HG02571 (cell line): ENCODE results near the gene SPRYD4.
"Not testable (repeated sequence)": the region's sequence is repeated elsewhere in the genome, so short reads cannot be mapped to it uniquely, and the experiment has no call there.

ENCODE experiments used
- ATAC-seq: cut with Tn5 transposase; IDR thresholded peaks from one replicate; pipeline ENCODE4 v1.9.1; 2021; ENCODE audit warnings: mild to moderate bottlenecking, moderate library complexity; ENCODE audit not compliant: unreplicated experiment

Gene SPRYD4

DNA sequence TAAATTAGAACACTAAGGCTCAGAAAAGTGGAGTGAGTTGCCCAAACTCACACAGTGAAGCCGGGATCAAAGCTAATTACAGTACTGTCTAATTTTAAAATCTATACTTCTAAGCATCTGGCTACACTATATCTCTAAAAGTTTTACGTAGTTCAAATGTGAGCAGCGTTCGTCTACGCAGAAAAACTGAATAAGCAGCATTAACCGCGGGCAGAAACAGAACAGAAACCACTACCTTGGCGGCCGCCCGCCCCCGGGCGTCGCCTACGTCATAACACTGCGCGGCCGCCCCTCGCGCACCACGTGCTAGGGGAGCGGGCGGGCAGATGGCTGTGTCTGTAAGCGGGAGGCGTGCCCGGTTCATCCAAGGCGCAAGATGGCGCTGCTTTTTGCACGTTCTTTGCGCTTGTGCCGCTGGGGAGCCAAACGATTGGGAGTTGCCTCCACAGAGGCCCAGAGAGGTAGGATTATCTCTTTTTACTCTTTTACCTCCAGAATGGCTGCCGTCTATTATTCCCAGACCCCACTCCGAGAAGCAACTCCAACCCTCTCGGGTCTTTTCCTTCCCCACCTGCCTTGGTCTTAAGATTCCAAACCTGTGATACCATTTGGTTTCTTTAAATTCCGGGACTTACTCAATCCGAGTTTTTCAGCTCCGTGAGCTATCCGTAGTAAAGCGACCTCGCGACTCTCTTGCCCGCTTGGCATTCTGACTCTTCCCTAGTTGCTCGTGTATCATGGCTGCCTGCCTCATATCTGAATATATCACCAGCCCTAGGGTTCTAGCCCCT lies at the start of gene SPRYD4:
Gene SPRYD4, plus strand, starts transcription at position 363 of the 791 bp plus-strand sequence. Its CDS starts 14 bp downstream, at position 377.
- peak; percentile 84 for ATAC-seq

DNA sequence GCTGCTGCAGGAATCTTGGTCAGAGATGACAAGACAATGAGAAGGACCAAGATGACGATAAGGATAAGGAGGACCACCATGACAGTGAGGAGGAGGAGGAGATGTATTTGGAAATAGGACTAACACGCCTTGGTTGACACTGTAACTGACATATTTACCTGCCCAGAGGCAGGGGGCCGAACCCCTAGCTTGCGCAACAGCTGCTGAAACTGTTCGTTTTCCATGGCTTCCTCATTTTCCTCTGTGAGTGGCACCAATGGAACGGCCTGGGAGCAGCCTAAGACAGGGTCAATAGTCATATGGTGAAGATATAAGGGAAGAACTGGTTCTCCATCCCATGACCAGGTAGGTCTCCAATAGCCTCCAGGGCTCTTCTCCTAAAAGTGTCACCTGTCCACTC lies 48.0 kb upstream of the SPRYD4 start:
- no peak for ATAC-seq

DNA sequence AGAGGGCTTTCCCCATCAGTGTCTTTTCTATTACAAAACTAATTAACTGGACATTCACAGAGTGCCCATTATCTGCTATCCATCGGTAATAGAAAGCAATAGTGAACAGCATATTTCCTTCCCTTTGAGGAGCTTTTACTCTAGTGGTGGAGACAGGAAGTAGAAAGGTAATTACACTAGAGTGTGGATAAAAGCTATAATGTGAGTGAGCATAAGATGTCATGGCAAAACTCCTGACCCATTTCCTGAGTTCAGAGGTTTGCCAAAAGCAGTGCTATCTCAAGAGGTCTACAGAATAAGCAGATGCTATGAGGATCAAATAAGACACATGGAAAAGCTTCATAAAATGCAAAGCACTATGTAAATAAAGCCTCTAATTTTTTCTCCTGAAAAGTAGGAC lies 43.2 kb upstream of the SPRYD4 start:
- no peak for ATAC-seq

DNA sequence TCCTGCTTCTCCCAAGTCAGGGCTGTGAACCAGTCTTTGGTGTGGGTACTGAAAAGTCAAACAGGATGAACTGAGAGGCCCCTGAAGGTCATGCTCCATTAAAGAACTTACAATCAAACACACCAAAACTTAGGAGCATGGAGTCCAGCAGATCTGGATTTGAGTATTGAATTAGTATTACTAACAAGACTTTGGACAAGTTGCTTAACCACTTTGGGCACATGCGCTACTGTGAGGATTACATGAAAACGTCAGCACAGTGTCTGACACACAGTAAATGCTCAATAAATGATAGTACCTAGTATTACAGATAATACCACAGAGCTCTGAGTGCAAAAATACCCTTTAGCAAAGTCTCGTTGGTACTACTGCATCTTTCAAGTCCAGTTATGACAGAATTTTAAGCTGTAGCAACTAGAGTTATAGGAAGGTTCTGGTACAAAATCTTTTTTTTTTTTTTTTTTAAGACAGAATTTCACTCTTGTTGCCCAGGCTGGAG lies 42.4 kb upstream of the SPRYD4 start:
- no peak for ATAC-seq

DNA sequence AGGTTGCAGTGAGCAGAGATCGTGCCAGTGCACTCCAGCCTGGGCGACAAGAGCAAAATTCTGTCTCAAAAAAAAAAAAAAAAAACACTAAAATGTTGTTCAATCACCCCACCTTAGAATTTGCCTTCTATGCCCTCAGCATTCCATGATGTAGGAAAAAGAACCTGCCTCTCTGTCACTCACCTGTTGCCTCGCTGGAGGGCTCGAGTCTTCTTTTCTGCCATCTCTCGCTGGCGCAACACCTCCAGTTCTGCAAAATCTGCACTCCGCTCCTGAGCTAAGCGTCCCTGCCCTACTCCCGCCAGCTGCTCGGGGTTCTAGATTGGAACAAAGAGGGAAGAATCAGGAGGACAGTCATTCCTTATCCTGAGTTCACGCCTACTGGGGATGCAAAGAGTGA lies 37.1 kb upstream of the SPRYD4 start:
- ATAC-seq, result no peak

DNA sequence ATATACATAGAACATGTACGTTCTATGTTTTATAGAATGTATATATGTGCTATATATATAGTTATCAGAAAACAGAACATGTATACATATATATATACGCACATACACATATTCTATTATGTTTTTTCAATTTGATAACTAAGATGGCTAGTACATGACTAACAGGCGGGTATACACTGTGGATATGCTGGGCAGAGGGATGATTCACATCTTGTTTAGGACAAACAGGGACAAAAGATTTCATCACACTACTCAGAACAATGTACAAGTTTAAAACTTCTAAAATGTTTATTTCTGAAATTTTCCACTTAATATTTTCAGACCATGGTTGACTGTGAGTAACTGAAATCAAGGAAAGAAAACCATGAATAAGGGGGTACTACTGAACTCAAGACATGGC lies 36.5 kb upstream of the SPRYD4 start:
- ATAC-seq, result no peak

DNA sequence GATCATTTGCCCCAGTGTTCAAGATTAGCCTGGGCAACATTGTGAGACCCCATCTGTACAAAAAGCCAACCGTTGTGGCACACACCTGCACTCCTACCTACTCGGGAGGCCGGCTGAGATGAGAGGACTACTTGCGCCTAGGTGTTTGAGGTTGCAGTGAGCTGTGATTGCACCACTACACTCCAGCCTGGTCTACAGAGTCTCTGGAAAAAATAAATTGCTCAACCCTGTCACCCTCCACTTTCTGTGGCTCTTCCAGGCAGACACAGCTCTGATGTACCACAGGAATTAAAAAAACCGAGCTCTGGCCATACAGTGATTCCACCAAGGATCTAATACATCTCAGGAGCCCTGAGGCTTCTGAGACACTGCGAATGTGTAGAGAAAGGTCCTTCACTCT lies 33.5 kb upstream of the SPRYD4 start:
- ATAC-seq, result no peak

DNA sequence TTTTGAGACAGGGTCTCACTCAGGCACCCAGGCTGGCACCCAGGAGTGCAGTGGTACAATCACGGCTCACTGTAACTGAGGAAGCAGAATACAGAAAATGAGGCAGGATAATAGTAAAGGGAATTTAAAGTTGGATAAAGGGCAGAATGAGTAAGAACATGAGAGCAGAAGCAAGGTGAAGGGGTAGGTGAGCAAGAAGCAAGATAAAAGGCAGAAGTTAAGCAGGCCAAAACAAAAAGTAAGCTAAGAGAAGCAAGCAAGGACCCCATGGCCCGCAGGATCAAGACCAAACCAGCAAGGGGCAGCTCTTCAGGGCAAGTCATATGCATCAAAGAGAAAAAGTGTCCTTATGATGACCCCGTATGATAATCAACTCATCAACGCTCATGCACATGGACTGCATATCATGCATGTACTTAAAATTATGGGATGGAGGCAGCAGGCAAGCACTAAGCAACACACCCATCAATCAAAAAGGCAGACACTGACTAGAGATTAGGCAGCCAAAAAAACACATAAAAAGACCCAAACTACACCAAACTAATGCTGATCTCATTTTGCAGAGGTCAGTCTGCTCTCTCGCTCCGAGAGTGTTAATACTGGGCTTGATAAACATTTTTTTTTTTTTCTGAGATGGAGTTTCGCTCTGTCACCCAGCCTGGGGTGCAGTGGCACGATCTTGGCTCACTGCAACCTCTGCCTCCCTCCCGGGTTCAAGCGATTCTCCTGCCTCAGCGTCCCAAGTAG lies 30.8 kb upstream of the SPRYD4 start:
- ATAC-seq, result no peak

DNA sequence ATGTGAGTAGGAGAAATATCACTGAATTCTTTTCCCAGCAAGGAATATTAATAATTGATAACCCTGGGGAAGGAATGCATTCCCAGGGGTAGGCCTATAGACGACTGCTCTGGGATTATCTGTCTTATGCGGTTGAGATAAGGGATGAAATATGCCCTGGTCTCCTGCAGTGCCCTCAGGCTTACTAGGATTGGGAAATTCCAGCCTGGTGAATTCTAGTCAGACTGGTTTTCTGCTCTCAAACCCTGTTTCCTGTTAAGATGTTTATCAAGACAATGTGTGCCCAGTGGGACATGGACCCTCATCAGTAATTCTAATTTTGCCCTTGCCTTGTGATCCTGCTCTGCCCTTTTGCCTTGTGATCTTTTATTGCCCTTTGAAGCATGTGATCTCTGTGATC lies 25.2 kb upstream of the SPRYD4 start:
- not testable (repeated sequence) for ATAC-seq

DNA sequence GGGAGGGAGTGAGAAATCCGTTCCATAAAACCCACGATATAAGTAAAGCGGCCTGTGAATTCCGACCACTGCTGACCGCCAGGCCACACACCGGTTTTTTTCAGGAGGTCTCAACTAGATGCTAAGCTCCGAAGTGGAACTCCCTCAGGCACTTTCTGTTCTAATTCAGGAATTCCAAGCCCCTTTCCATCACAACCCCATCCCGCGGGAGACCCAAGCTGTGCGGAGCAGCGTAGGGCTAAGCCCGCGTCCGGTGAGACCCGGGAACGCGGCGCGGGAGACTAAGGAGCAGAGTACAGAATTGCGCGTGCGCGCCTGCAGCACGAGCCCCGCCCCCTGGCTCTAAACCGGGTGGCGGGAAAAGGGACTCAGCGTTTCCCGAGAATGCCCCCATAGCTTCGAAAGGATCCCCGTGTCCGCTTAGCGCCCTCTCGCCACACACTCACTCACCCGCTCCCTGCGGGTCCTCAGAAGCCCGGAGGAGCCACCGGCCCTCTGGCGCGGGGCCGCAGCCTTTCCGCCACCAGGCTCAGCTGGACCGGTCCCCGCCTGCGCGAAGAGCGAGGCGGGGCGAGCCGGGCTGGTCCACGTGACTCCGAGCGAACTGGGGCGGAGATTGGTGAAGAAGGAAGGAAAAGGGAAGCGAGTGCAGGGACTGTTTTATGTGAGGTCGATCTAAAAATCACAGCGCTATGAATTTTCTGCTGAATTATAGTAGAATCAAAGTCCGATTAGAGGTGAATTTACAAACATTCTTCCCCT lies 19.3 kb upstream of the SPRYD4 start, which contains the start of gene TIMELESS:
Gene TIMELESS, minus strand, starts transcription at position 567 of the 762 bp plus-strand sequence. CDS start 15,256 bp downstream, outside the sequence.
- peak; percentile 94 for ATAC-seq

DNA sequence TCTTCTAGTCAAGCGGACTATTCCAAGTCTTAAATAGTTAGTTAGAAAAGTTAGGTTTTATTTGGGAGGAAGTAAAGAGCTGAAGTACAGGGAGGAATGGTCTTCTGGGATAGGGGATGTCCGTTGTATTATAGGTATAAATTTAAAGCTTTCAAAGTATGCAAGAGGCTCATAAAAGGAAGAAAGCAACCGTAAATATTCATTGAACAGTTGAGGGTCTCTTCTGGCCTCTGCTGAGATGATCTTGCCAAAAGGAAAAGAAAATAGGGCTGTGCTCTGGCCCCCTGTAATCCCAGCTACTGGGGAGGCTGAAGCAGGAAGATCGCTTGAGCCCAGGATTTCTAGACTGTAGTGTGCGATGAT lies 18.8 kb upstream of the SPRYD4 start:
- no peak for ATAC-seq

DNA sequence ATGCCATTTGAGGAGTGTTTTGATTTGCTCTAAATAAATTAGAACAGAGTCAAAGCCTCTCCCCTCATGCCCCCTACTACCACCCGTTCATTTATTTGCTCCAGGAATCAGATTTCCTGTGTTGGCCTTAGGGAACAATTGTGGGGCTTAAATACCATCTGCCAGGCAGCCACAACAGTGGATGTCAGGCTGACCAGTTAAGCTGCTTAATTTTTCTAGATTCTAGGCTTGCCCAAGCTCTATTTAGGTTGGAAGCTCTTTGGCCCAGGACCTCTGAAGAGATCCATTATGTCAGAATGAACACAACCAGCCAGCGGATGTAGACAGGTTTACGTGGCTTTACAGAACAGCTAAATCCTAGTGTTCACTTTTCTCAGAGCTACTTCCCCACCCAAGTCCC lies 18.1 kb upstream of the SPRYD4 start:
- ATAC-seq, result no peak

DNA sequence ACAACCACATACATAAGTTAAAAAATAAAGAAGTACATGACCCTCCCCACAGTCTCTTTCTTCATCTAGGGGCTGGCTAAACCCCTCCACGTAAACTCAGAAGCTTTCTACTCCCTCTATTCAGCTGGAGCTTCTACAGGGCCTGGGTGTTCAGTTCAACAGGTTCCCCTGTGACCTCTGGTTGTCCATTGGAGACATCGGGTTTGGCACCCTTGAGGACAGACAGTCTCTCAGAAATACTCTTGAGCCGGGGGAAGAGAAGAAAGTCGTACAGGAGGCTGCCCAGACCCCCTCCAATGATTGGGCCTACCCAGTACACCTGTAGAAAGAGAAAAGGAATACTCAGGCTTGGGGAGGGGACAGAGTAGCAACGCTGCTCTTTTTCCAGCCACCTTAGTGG lies 17.2 kb upstream of the SPRYD4 start:
- no peak for ATAC-seq

DNA sequence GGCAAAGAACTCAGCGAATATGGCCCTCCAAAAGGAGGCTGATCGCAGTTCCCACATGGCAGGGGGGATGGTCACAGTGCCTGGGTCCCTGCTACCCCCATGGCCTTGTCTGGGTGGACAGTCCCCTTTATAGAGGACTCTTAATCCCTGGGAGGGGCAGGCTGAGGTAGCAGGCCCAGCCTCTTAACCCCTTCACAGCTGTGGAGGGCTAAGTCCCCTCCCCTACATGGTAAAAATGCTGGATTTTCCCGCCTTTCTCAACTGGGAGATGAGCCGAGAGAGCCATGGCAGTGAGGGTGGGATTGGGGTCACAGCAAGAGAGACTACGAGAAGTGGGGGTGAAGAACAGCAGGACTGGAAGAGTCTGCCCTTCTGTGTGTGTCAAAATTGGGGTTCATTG lies 13.8 kb upstream of the SPRYD4 start, which contains the start of gene MIP:
Gene MIP, minus strand, starts transcription at position 101 of the 400 bp plus-strand sequence. Its CDS starts 44 bp downstream, at position 57.
- no peak for ATAC-seq

DNA sequence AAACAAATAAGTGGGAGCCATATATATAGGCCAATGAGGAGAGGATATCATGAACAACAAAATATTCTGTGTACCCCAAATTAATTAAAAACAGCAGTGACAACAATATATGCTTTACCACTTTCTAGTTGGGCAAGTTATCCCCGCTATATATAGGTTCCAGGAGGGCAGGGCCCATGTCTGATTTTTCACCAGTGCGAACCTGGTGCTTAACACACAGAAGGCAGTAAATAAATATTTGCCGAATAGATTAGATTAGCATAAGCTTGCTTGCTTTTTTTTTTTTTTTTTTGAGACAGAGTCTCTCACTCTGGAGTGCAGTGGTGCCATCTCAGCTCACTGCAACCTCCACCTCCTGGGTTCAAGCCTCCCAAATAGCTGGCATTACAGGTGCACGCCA lies 10.6 kb upstream of the SPRYD4 start:
- ATAC-seq, result no peak

DNA sequence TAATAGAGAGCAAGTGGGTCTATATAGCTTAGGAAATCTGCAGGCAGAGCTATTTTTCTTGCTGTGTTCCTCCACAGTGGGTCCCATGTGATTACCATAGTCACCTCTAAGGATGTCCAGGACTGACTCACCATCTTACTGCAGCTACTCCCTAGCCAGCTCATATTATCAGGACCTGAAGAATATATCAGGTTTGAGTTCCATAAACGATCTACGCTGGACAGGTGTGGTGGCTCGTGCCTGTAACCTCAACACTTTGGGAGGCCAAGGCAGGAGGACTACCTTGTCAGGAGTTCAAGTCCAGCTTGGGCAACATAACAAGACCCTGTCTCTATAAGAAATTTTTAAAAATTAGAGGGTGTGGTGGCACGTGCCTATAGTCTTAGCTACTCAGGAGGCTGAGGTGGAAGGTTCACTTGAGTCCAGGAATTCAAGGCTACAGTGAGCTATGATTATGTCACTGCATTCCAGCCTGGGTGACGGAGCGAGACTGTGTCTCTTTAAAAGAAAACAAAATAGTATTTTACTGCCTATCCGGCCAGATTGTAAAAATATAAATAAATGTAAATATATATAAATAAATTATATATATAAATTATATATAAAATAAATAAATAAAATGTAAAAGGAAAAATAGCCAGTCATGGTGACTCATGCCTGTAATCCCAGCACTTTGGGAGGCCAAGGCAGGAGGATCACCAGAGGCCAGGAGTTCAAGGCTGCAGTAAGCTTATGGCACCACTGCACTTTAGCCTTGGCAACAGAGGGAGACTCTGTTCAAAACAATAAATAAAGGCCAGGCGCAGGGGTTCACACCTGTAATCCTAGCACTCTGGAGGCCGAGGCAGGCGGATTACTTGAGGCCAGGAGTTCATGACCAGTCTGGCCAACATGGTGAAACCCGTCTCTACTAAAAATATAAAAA lies 6.9 kb upstream of the SPRYD4 start:
- ATAC-seq, result no peak

DNA sequence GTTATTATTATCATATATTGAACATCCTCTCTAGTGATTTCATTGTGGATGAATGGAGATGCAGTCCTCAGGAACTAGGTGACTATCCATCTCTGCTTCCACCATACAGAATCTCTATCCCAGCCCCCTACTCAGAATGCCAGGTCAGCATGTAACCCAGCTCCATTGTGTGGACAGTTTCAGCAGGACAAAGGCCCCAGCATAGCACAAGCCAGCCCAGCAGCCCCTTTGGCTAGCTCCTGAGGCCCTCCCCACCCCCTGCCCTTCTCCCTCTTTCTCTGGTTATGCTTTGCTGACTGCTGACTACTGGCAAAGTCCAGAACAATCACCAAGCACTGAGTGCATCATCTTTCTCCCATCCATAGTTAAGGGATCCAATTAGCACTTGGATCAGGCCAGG lies 5.8 kb upstream of the SPRYD4 start:
- ATAC-seq, result no peak

DNA sequence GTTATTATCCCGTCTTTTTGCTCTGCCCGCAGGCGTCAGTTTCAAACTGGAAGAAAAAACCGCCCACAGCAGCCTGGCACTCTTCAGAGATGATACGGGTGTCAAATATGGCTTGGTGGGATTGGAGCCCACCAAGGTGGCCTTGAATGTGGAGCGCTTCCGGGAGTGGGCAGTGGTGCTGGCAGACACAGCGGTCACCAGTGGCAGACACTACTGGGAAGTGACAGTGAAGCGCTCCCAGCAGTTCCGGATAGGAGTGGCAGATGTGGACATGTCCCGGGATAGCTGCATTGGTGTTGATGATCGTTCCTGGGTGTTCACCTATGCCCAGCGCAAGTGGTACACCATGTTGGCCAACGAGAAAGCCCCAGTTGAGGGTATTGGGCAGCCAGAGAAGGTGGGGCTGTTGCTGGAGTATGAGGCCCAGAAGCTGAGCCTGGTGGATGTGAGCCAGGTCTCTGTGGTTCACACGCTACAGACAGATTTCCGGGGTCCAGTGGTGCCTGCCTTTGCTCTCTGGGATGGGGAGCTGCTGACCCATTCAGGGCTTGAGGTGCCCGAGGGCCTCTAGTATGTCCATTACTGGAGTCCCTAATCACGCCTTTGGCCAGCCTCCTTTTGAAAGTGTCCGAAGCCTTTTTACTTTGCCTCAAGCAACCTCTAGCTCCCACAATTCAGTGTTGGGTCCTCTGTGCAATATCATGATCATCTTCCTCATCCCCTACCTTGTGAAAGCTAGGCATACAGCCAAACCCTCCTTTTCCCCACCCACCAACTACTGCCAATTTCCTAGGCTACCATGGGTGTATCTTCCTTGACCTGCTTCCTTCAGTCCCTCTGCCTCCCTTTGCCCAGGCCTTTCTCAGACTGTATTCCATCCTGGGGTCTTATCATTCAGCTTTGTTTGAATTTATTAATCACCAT lies 891 bp downstream of the SPRYD4 start:
- ATAC-seq, result no peak

DNA sequence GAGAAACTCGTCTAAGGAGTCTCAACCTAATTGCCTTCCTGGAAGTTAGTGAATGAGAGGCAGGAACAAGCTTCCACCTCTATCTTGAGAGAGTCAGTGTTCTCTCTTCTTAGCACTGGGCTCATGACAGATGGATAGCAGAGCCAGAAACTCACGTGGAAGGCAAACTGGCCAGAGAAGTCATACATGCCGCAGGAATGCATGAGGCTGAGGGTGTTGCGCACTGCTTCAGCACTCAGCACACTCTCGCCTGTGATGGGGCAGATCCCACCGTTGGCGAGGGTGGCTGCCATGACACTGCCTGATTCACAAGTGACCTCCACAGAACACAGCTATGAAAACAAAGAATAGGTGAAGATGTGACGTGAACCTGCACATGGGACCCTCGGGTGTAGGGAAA lies 6.0 kb downstream of the SPRYD4 start:
- no peak for ATAC-seq
